Neural progenitor cell (in vitro differentiated cells): ENCODE measurements around the gene SHH. TPM values are rescaled to one million over a fixed set of nuclear protein-coding genes. Genes with fewer than 3 reads are reported as not detected.
A peak's percentile ranks its signal among the peaks of the same experiment; 100 is the strongest.

Experiments used
- DNase-seq: peaks from one replicate; pipeline ENCODE4 v3.0.0-alpha.2; 2016; ENCODE audit warnings: low spot score
- H2AFZ ChIP-seq: fragments of 200-600 bp; sonication (generic); replicated peaks from 2 replicates; pipeline ENCODE4 v1.6.1; 2016; ENCODE audit warnings: antibody characterized with exemption
- H3F3A ChIP-seq: fragments of 200-600 bp; sonication (generic); 2 replicates; pipeline ENCODE4 v1.6.1; 2016; ENCODE audit warnings: antibody characterized with exemption, low read depth
- H3K27ac ChIP-seq: fragments of 200-600 bp; sonication (generic); 2 replicates; pipeline ENCODE4 v1.5.1; 2016; ENCODE audit warnings: mild to moderate bottlenecking
- H3K27me3 ChIP-seq: fragments of 200-600 bp; sonication (generic); 2 replicates; pipeline ENCODE4 v1.6.1; 2016; ENCODE audit warnings: mild to moderate bottlenecking, moderate library complexity
- H3K36me3 ChIP-seq: fragments of 200-600 bp; sonication (generic); 2 replicates; pipeline ENCODE4 v1.5.1; 2016
- H3K4me1 ChIP-seq: fragments of 200-600 bp; sonication (generic); 2 replicates; pipeline ENCODE4 v1.6.1; 2016; ENCODE audit warnings: mixed run types
- H3K4me2 ChIP-seq: fragments of 200-600 bp; sonication (generic); 2 replicates; pipeline ENCODE4 v1.6.1; 2016
- H3K4me3 ChIP-seq: fragments of 200-600 bp; sonication (generic); 2 replicates; pipeline ENCODE4 v1.5.1; 2016
- H3K79me2 ChIP-seq: fragments of 200-600 bp; sonication (generic); 2 replicates; pipeline ENCODE4 v1.6.1; 2016; ENCODE audit warnings: low read depth
- H3K9ac ChIP-seq: fragments of 200-600 bp; sonication (generic); 2 replicates; pipeline ENCODE4 v1.6.1; 2016
- H3K9me3 ChIP-seq: fragments of 200-600 bp; sonication (generic); 2 replicates; pipeline ENCODE4 v1.5.1; 2016; ENCODE audit warnings: low read depth
- H4K20me1 ChIP-seq: fragments of 200-600 bp; sonication (generic); 2 replicates; pipeline ENCODE4 v1.6.1; 2016; ENCODE audit warnings: low read depth
- H3K27ac Mint-ChIP-seq: 3 replicates; pipeline ENCODE4 v1.8.0; 2021; ENCODE audit warnings: mixed read lengths
- H3K27me3 Mint-ChIP-seq: 2 replicates; pipeline ENCODE4 v1.8.0; 2022; ENCODE audit warnings: low read depth, mild to moderate bottlenecking, inconsistent platforms, moderate library complexity, mixed read lengths; ENCODE audit not compliant: insufficient read depth
- H3K36me3 Mint-ChIP-seq: 3 replicates; pipeline ENCODE4 v1.8.0; 2021; ENCODE audit warnings: mixed read lengths
- H3K4me1 Mint-ChIP-seq: 3 replicates; pipeline ENCODE4 v1.8.0; 2021; ENCODE audit warnings: mixed read lengths
- H3K4me3 Mint-ChIP-seq: 3 replicates; pipeline ENCODE4 v1.8.0; 2021; ENCODE audit warnings: mild to moderate bottlenecking, moderate library complexity, mixed read lengths
- H3K9me3 Mint-ChIP-seq: 3 replicates; pipeline ENCODE4 v1.8.0; 2020; ENCODE audit warnings: mixed read lengths
- EZH2 ChIP-seq: fragments of 200-600 bp; sonication (generic); IDR thresholded peaks from 2 replicates; pipeline ENCODE4 v1.6.1; 2017; ENCODE audit warnings: antibody characterized with exemption, mild to moderate bottlenecking, moderate library complexity
- EZH2phosphoT487 ChIP-seq: fragments of 200-600 bp; sonication (generic); IDR thresholded peaks from 2 replicates; pipeline ENCODE4 v1.6.1; 2017; ENCODE audit warnings: antibody characterized with exemption
- total RNA-seq: library from RNA; depleted of rRNA; stranded (reverse); fragments of >200 nt; gene quantifications from 2 replicates; pipeline ENCODE4 v1.2.3, GENCODE V29; 2015; ENCODE audit warnings: low replicate concordance
- TF ChIP-seq, protein P1 (sequence below): fragments of 200-600 bp; sonication (generic); IDR thresholded peaks from 2 replicates; pipeline ENCODE4 v1.5.1; 2017; ENCODE audit warnings: antibody characterized with exemption, mild to moderate bottlenecking

The SHH gene
- total RNA-seq, 1 donor from 2014 or later = not detected

DNA sequence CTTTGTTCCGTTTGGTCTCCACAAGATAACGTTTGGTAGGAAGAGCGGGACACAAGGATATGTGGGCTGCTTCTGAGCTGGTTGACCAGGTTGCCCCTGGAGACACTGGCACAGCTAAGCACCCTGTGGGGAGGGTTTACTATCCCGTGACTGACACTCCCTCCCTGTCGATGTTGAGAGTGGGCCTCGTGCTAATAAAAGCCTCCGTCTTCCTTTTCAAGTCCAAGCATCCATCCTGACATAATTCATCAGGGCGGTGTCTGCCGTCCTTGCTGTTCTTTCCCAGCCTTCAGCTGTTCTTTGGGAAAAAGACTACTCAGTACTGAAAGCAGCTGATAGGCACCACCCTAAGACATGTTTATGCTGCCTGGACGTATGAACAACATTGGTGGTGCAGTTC, 49.6 kb downstream of the SHH start:
- peaks cover 38% of the 10 kb centered on the region for H4K20me1 ChIP-seq
- H3K9me3 ChIP-seq = no peaks in the 10 kb centered on the region
- H3K4me1 ChIP-seq = peaks cover 13% of the 10 kb centered on the region
- no peak for TF ChIP-seq EZH2
- TF ChIP-seq, protein P1, sequence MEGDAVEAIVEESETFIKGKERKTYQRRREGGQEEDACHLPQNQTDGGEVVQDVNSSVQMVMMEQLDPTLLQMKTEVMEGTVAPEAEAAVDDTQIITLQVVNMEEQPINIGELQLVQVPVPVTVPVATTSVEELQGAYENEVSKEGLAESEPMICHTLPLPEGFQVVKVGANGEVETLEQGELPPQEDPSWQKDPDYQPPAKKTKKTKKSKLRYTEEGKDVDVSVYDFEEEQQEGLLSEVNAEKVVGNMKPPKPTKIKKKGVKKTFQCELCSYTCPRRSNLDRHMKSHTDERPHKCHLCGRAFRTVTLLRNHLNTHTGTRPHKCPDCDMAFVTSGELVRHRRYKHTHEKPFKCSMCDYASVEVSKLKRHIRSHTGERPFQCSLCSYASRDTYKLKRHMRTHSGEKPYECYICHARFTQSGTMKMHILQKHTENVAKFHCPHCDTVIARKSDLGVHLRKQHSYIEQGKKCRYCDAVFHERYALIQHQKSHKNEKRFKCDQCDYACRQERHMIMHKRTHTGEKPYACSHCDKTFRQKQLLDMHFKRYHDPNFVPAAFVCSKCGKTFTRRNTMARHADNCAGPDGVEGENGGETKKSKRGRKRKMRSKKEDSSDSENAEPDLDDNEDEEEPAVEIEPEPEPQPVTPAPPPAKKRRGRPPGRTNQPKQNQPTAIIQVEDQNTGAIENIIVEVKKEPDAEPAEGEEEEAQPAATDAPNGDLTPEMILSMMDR = no peak
- TF ChIP-seq EZH2phosphoT487 = no peak
- H3K27ac ChIP-seq = no peak overlapping the region
- Mint-ChIP-seq H3K27me3 (peaks cover 6% of the 10 kb centered on the region), H3K4me3 (no peak overlapping the region), H3K36me3 (peaks cover 45% of the 10 kb centered on the region), H3K27ac (no peak overlapping the region), H3K9me3 (peaks cover 22% of the 10 kb centered on the region), H3K4me1 (peaks cover 18% of the 10 kb centered on the region)
- H3K9ac ChIP-seq = no peak overlapping the region
- H3K79me2 ChIP-seq = peaks cover 57% of the 10 kb centered on the region
- DNase-seq = no peak
- peaks cover 2% of the 10 kb centered on the region for H3F3A ChIP-seq
- no peak overlapping the region for H3K4me2 ChIP-seq
- no peak overlapping the region for H2AFZ ChIP-seq
- H3K27me3 ChIP-seq = no peaks in the 10 kb centered on the region
- H3K4me3 ChIP-seq = no peak overlapping the region
- H3K36me3 ChIP-seq = no peaks in the 10 kb centered on the region

DNA sequence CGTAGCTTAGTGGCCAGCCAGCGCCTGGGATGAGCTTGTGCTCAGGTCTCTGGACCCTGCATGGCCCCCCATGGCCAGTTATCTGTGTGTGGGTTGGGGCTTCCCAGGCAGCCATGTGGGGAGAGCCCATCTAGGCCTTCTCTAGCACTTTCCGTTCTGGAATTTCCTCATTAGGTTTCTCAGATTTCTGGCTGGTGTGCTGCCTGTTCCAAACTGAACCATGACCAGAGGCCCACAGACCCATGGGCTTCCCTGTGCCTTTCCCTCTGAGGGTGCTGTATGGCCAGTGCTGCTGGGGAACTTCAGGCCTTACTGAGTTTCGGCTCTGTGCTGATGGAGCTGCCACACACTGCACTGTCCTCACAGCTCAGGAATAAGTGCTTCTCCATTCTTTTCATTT, 50.2 kb downstream of the SHH start:
- Histone ChIP-seq H3K4me2 (no peak overlapping the region), H3K36me3 (no peaks in the 10 kb centered on the region), H4K20me1 (peaks cover 37% of the 10 kb centered on the region), H2AFZ (no peak overlapping the region), H3K4me1 (peaks cover 13% of the 10 kb centered on the region), H3K27ac (no peak overlapping the region), H3K79me2 (peaks cover 63% of the 10 kb centered on the region), H3K27me3 (no peaks in the 10 kb centered on the region), H3K4me3 (no peak overlapping the region), H3F3A (no peaks in the 10 kb centered on the region), H3K9ac (no peak overlapping the region), H3K9me3 (no peaks in the 10 kb centered on the region)
- Mint-ChIP-seq H3K4me1 (peaks cover 18% of the 10 kb centered on the region), H3K9me3 (peaks cover 25% of the 10 kb centered on the region), H3K27me3 (peaks cover 6% of the 10 kb centered on the region), H3K27ac (peak overlapping the region; percentile 48), H3K4me3 (no peak overlapping the region), H3K36me3 (peaks cover 48% of the 10 kb centered on the region)
- TF ChIP-seq EZH2phosphoT487 (no peak), EZH2 (no peak)
- TF ChIP-seq, protein P1 = no peak
- no peak for DNase-seq

DNA sequence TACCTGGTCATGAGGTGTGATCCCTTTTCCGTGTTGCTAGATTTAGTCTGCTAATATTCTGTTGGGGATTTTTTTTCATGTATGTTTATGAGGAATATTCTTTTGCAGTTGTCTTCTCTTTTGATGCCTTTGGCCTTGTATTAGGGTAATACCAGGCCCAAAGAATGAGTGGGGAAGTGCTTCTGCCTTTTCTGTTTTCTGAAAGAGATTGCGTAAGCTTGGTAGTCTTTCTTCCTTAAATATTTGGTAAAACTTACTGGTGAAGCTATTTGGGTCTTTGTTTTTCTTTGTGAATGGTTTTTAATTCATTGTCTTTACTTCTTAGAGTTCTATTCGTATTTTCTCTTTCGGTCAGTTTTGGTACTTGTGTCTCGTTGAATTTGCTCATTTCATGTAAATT, 51.1 kb downstream of the SHH start:
- Mint-ChIP-seq H3K4me3 (no peak overlapping the region), H3K36me3 (peaks cover 56% of the 10 kb centered on the region), H3K27ac (no peak overlapping the region), H3K9me3 (peaks cover 31% of the 10 kb centered on the region), H3K4me1 (peaks cover 18% of the 10 kb centered on the region), H3K27me3 (peaks cover 6% of the 10 kb centered on the region)
- Histone ChIP-seq H3K36me3 (no peaks in the 10 kb centered on the region), H3K79me2 (peaks cover 72% of the 10 kb centered on the region), H3K9ac (no peak overlapping the region), H3K27me3 (no peaks in the 10 kb centered on the region), H3K4me3 (no peak overlapping the region), H4K20me1 (peaks cover 37% of the 10 kb centered on the region), H3K4me2 (no peak overlapping the region), H3K4me1 (peaks cover 13% of the 10 kb centered on the region), H3K9me3 (no peaks in the 10 kb centered on the region), H3F3A (no peaks in the 10 kb centered on the region), H2AFZ (no peak overlapping the region), H3K27ac (no peak overlapping the region)
- DNase-seq = no peak
- TF ChIP-seq, protein P1 = no peak
- no peak for TF ChIP-seq EZH2phosphoT487
- TF ChIP-seq EZH2 = no peak
